ENCODE data around the gene GET3. TPM values are rescaled to one million over a fixed set of nuclear protein-coding genes. Genes with fewer than 3 reads are reported as not detected.
"Not testable (repeated sequence)": the region's sequence is repeated elsewhere in the genome, so short reads cannot be mapped to it uniquely, and the experiment has no call there.

Gene GET3
- polyA plus RNA-seq, 5 donors, result 52.8 to 70.1 (median 53.8) TPM

- no peak for DNase-seq
These were observed 53.5 kb downstream of the GET3 start for GRCh38 chr19:12790628-12791344.

GRCh38 chr19:12791345-12792050 is 54.2 kb downstream of the GET3 start, which contains the start of gene JUNB:
TSS of gene JUNB (plus strand) at chr19:12791486. CDS start at chr19:12791772, 286 bp downstream.
- DNase-seq, result peak; percentile 95 to 96

- peak in 1 of 2 donors; percentile 60 for DNase-seq
These were observed 55.0 kb downstream of the GET3 start for GRCh38 chr19:12792051-12792852.

GRCh38 chr19:12792853-12793289 is 55.6 kb downstream of the GET3 start:
- DNase-seq, result no peak

GRCh38 chr19:12793290-12794195 is 56.2 kb downstream of the GET3 start:
- peak; percentile 97 to 98 for DNase-seq

GRCh38 chr19:12794196-12794941 is 57.1 kb downstream of the GET3 start:
- DNase-seq, result no peak

- DNase-seq, result no peak
These were observed 57.7 kb downstream of the GET3 start for GRCh38 chr19:12794971-12795381.

GRCh38 chr19:12796146-12797071 is 59.1 kb downstream of the GET3 start:
- DNase-seq, result peak; percentile 78 to 82

- no peak for DNase-seq
These were observed 59.9 kb downstream of the GET3 start for GRCh38 chr19:12797141-12797587.

GRCh38 chr19:12797607-12798006 is 60.3 kb downstream of the GET3 start:
- DNase-seq, result not testable (repeated sequence)

Other genes with a start within 250 kb of the GET3 start
- gene ZNF564, start 186.0 kb upstream of the GET3 start, polyA plus RNA-seq (ENCODE audit: insufficient read depth in 1 of 5, insufficient read length in 5 of 5, low replicate concordance in 1 of 5), result 10 to 100 TPM in 3 of 5 donors, 1 to 10 TPM in 2; 8.4 to 12.1 (median 11.9) TPM
- 1 to 10 TPM; 3.2 to 6.8 (median 5.0) TPM for gene ZNF490, start 126.7 kb upstream of the GET3 start, polyA plus RNA-seq (ENCODE audit: insufficient read depth in 1 of 5, insufficient read length in 5 of 5, low replicate concordance in 1 of 5)
- 10 to 100 TPM; 13.9 to 23.7 (median 21.9) TPM for gene ZNF791, start 126.6 kb upstream of the GET3 start, polyA plus RNA-seq (ENCODE audit: insufficient read depth in 1 of 5, insufficient read length in 5 of 5, low replicate concordance in 1 of 5)
- gene MAN2B1, start 70.8 kb upstream of the GET3 start, polyA plus RNA-seq (ENCODE audit: insufficient read depth in 1 of 5, insufficient read length in 5 of 5, low replicate concordance in 1 of 5), result 10 to 100 TPM; 27.3 to 42.1 (median 32.8) TPM
- gene WDR83, start 70.7 kb upstream of the GET3 start, polyA plus RNA-seq (ENCODE audit: insufficient read depth in 1 of 5, insufficient read length in 5 of 5, low replicate concordance in 1 of 5), result 10 to 100 TPM; 18.4 to 28.6 (median 23.9) TPM
- gene DHPS, start 55.6 kb upstream of the GET3 start, polyA plus RNA-seq (ENCODE audit: insufficient read depth in 1 of 5, insufficient read length in 5 of 5, low replicate concordance in 1 of 5), result 10 to 100 TPM; 77.1 to 96.0 (median 87.7) TPM
- under 1 TPM in 2 of 5 donors, not detected in 3; 0.60 to 0.82 TPM for gene GNG14, start 49.5 kb upstream of the GET3 start, polyA plus RNA-seq (ENCODE audit: insufficient read depth in 1 of 5, insufficient read length in 5 of 5, low replicate concordance in 1 of 5)
- gene FBXW9, start 40.9 kb upstream of the GET3 start, polyA plus RNA-seq (ENCODE audit: insufficient read depth in 1 of 5, insufficient read length in 5 of 5, low replicate concordance in 1 of 5), result 10 to 100 TPM in 3 of 5 donors, 1 to 10 TPM in 2; 7.9 to 14.1 (median 10.1) TPM
- 10 to 100 TPM; 69.3 to 85.1 (median 75.9) TPM for gene TNPO2, start 13.6 kb upstream of the GET3 start, polyA plus RNA-seq (ENCODE audit: insufficient read depth in 1 of 5, insufficient read length in 5 of 5, low replicate concordance in 1 of 5)
- 100 to 1,000 TPM; 139 to 222 (median 153) TPM for gene TRIR, start 2.8 kb upstream of the GET3 start, polyA plus RNA-seq (ENCODE audit: insufficient read depth in 1 of 5, insufficient read length in 5 of 5, low replicate concordance in 1 of 5)
- gene BEST2, start 14.3 kb downstream of the GET3 start, polyA plus RNA-seq (ENCODE audit: insufficient read depth in 1 of 5, insufficient read length in 5 of 5, low replicate concordance in 1 of 5), result under 1 TPM in 4 of 5 donors, not detected in 1; 0.09 to 0.19 (median 0.15) TPM
- gene HOOK2, start 38.1 kb downstream of the GET3 start, polyA plus RNA-seq (ENCODE audit: insufficient read depth in 1 of 5, insufficient read length in 5 of 5, low replicate concordance in 1 of 5), result 10 to 100 TPM; 59.2 to 79.9 (median 74.2) TPM
- gene JUNB, start 54.0 kb downstream of the GET3 start, polyA plus RNA-seq (ENCODE audit: insufficient read depth in 1 of 5, insufficient read length in 5 of 5, low replicate concordance in 1 of 5), result 100 to 1,000 TPM in 1 of 5 donors, 10 to 100 TPM in 4; 14.8 to 132 (median 48.0) TPM
- gene PRDX2, start 64.3 kb downstream of the GET3 start, polyA plus RNA-seq (ENCODE audit: insufficient read depth in 1 of 5, insufficient read length in 5 of 5, low replicate concordance in 1 of 5), result 100 to 1,000 TPM; 197 to 304 (median 214) TPM
- 10 to 100 TPM in 1 of 5 donors, 1 to 10 TPM in 4; 4.2 to 10.2 (median 7.2) TPM for gene THSD8, start 64.6 kb downstream of the GET3 start, polyA plus RNA-seq (ENCODE audit: insufficient read depth in 1 of 5, insufficient read length in 5 of 5, low replicate concordance in 1 of 5)
- 10 to 100 TPM; 29.8 to 42.9 (median 32.9) TPM for gene RNASEH2A, start 69.1 kb downstream of the GET3 start, polyA plus RNA-seq (ENCODE audit: insufficient read depth in 1 of 5, insufficient read length in 5 of 5, low replicate concordance in 1 of 5)
- gene RTBDN, start 97.1 kb downstream of the GET3 start, polyA plus RNA-seq (ENCODE audit: insufficient read depth in 1 of 5, insufficient read length in 5 of 5, low replicate concordance in 1 of 5), result under 1 TPM in 4 of 5 donors, not detected in 1; 0.08 to 0.19 (median 0.13) TPM
- gene MAST1, start 101.0 kb downstream of the GET3 start, polyA plus RNA-seq (ENCODE audit: insufficient read depth in 1 of 5, insufficient read length in 5 of 5, low replicate concordance in 1 of 5), result 1 to 10 TPM; 1.6 to 2.1 (median 2.0) TPM
- 10 to 100 TPM; 19.8 to 25.3 (median 20.7) TPM for gene DNASE2, start 144.0 kb downstream of the GET3 start, polyA plus RNA-seq (ENCODE audit: insufficient read depth in 1 of 5, insufficient read length in 5 of 5, low replicate concordance in 1 of 5)
- 1 to 10 TPM in 2 of 5 donors, under 1 TPM in 3; 0.30 to 2.3 (median 0.67) TPM for gene KLF1, start 149.7 kb downstream of the GET3 start, polyA plus RNA-seq (ENCODE audit: insufficient read depth in 1 of 5, insufficient read length in 5 of 5, low replicate concordance in 1 of 5)
- gene GCDH, start 153.7 kb downstream of the GET3 start, polyA plus RNA-seq (ENCODE audit: insufficient read depth in 1 of 5, insufficient read length in 5 of 5, low replicate concordance in 1 of 5), result 10 to 100 TPM; 19.5 to 31.5 (median 24.8) TPM
- 1 to 10 TPM; 2.6 to 4.2 (median 3.1) TPM for gene SYCE2, start 181.8 kb downstream of the GET3 start, polyA plus RNA-seq (ENCODE audit: insufficient read depth in 1 of 5, insufficient read length in 5 of 5, low replicate concordance in 1 of 5)
- gene FARSA, start 196.2 kb downstream of the GET3 start, polyA plus RNA-seq (ENCODE audit: insufficient read depth in 1 of 5, insufficient read length in 5 of 5, low replicate concordance in 1 of 5), result 10 to 100 TPM; 32.1 to 54.4 (median 44.3) TPM
- gene CALR, start 201.1 kb downstream of the GET3 start, polyA plus RNA-seq (ENCODE audit: insufficient read depth in 1 of 5, insufficient read length in 5 of 5, low replicate concordance in 1 of 5), result 100 to 1,000 TPM; 632 to 884 (median 841) TPM
- 100 to 1,000 TPM in 1 of 5 donors, 10 to 100 TPM in 4; 55.7 to 105 (median 76.3) TPM for gene RAD23A, start 208.4 kb downstream of the GET3 start, polyA plus RNA-seq (ENCODE audit: insufficient read depth in 1 of 5, insufficient read length in 5 of 5, low replicate concordance in 1 of 5)
- gene GADD45GIP1, start 219.7 kb downstream of the GET3 start, polyA plus RNA-seq (ENCODE audit: insufficient read depth in 1 of 5, insufficient read length in 5 of 5, low replicate concordance in 1 of 5), result 10 to 100 TPM; 22.7 to 51.6 (median 25.6) TPM
- gene DAND5, start 232.1 kb downstream of the GET3 start, polyA plus RNA-seq (ENCODE audit: insufficient read depth in 1 of 5, insufficient read length in 5 of 5, low replicate concordance in 1 of 5), result under 1 TPM; 0.21 to 0.57 (median 0.26) TPM

All from right lung (tissue), 5 donors.